Gastroesophageal sphincter (tissue), 3 donors: ENCODE results near the gene COX6A1.

Source experiments
- CTCF ChIP-seq, 4 experiments: fragments of 200-600 bp in 2 of 4; fragments of 450-650 bp in 2 of 4; sonication (generic) in 1 of 4; IDR thresholded peaks; one replicate each; pipeline ENCODE4 v1.5.1; 2017 to 2019; ENCODE audit warnings: antibody characterized with exemption in 4 of 4, mild to moderate bottlenecking in 2 of 4, moderate library complexity in 2 of 4
- EP300 ChIP-seq: sonication (generic); formaldehyde crosslinking; IDR thresholded peaks from one replicate; pipeline ENCODE4 v1.6.1; 2017; ENCODE audit warnings: antibody characterized with exemption, mild to moderate bottlenecking
- POLR2A ChIP-seq, 2 donors: fragments of 450-650 bp; IDR thresholded peaks; one replicate each; pipeline ENCODE4 v1.6.1; 2017; ENCODE audit warnings: antibody characterized with exemption in 2 of 2, mild to moderate bottlenecking in 2 of 2, moderate library complexity in 1 of 2
- POLR2AphosphoS5 ChIP-seq: sonication (generic); formaldehyde crosslinking; IDR thresholded peaks from one replicate; pipeline ENCODE4 v1.6.1; 2017; ENCODE audit warnings: antibody characterized with exemption

GRCh38 chr12:120413901-120414695 is 23.8 kb upstream of the COX6A1 start:
- TF ChIP-seq POLR2A (IDR thresholded peaks at IDR 0.05) (no peak), CTCF (IDR thresholded peaks at IDR 0.05) (no peak), EP300 (no peak), POLR2AphosphoS5 (no peak)
